Panc1 (cell line): ENCODE data around the gene AKT1S1.

ENCODE experiments used
- CTCF ChIP-seq: fragments of 450-650 bp; IDR thresholded peaks from 2 replicates; pipeline ENCODE4 v1.5.1; 2017; ENCODE audit warnings: mild to moderate bottlenecking
- POLR2AphosphoS5 ChIP-seq: IDR thresholded peaks from 2 replicates; pipeline ENCODE4 v1.6.1; 2012; ENCODE audit warnings: mild to moderate bottlenecking, low read depth, low read length, moderate library complexity

GRCh38 chr19:49836176-49837008, 40.8 kb downstream of the AKT1S1 start:
- TF ChIP-seq POLR2AphosphoS5 (no peak), CTCF (no peak)
